ENCODE results near the gene VPS41.

Gene VPS41

GRCh38 chr7:38675494-38676106 is 233.4 kb downstream of the VPS41 start:
- TF ChIP-seq CTCF (IDR thresholded peaks at IDR 0.05; ENCODE audit: extremely low read depth, missing control alignments) = no peak
- DNase-seq (ENCODE audit: low spot score) = no peak

GRCh38 chr7:38674513-38674912 is 234.5 kb downstream of the VPS41 start:
- no peak for DNase-seq (ENCODE audit: low spot score)
- no peak for TF ChIP-seq CTCF (IDR thresholded peaks at IDR 0.05; ENCODE audit: extremely low read depth, missing control alignments)

- no peak for DNase-seq (ENCODE audit: low spot score)
- no peak for TF ChIP-seq CTCF (IDR thresholded peaks at IDR 0.05; ENCODE audit: extremely low read depth, missing control alignments)
These were observed 235.2 kb downstream of the VPS41 start for GRCh38 chr7:38673795-38674194.
